Astrocyte of the spinal cord (primary cell): Measurements from ENCODE around the gene SMURF1.

ENCODE experiments used
- DNase-seq: peaks from one replicate; pipeline ENCODE4 v3.0.0; 2011; ENCODE audit warnings: low read depth, low spot score
- H3K4me3 ChIP-seq: 2 replicates; pipeline ENCODE4 v1.5.1; 2011; ENCODE audit warnings: low read depth, mild to moderate bottlenecking, low read length, moderate library complexity
- CTCF ChIP-seq: IDR thresholded peaks from 2 replicates; pipeline ENCODE4 v1.5.1; 2012; ENCODE audit warnings: low read depth, mild to moderate bottlenecking, low read length, inconsistent platforms
- in situ Hi-C: cut with HindIII; loops from 2 replicates; pipeline ENCODE4 v1.10.0; 2017; ENCODE audit warnings: low sequenced_read_pairs

Gene SMURF1

DNA sequence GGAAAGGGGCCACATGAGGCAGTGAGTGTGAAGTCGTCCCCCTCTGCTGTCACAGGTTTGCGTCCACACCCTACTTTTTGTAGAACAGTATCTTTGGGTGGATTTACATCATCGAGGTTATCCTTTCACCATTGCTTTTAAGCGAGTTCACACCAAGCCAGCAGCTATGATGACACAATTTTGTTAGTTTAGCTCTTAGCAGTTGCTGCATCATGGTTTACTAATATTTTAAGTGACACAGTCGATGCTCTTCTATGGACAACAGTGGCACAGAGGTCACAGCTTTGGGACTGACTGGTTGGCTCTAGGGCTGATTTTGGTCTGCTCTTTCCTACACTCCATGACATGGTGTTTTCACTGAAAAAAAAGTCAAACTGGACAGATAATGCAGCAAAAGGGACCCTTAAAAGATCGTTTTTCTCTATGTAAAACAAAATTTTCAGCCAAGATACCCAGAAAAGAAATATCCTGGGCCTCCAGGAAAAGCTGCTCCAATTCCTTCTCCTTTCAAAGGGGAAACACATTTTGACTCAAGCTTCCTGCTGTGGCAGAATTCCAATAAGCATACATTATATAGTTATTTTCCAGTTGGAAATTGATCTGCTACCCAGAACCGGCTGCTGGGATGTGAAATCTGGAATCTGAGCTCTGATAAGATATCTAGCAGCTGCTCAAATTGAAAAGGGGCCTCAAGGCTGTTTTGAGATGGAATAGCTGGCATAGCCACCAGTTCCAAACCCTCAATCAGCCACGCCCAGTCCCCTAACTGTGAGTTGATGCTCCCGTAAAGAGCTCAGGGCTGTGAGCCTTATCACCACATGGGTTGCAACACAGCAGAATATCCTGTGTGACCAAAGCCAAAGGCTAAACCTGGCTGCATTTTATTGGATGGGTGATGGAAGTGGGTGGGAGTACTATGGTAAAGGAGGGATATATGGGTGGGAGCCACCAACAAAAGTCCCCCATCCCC, 114.2 kb downstream of the SMURF1 start:
- TF ChIP-seq CTCF, result no peak
- H3K4me3 ChIP-seq, result no peak overlapping the region
- no peak for DNase-seq
- in situ Hi-C loops, result no loop called here

GRCh38 chr7:99028261-99028973, 115.5 kb downstream of the SMURF1 start:
- no peak for TF ChIP-seq CTCF
- no peak for DNase-seq
- no peak overlapping the region for H3K4me3 ChIP-seq
- in situ Hi-C loops, result no loop called here

- no peak for DNase-seq
- no peak for TF ChIP-seq CTCF
- in situ Hi-C loops, result no loop called here
- H3K4me3 ChIP-seq, result no peak overlapping the region
These were observed 116.1 kb downstream of the SMURF1 start for GRCh38 chr7:99027841-99028240.

- in situ Hi-C loops, result no loop called here
- no peak overlapping the region for H3K4me3 ChIP-seq
- DNase-seq, result peak; percentile 70
- no peak for TF ChIP-seq CTCF
These were observed 116.7 kb downstream of the SMURF1 start for GRCh38 chr7:99027241-99027640.

- DNase-seq, result peak; percentile 12
- no peak overlapping the region for H3K4me3 ChIP-seq
- TF ChIP-seq CTCF, result no peak
- in situ Hi-C loops, result no loop called here
These were observed 119.8 kb downstream of the SMURF1 start for GRCh38 chr7:99024066-99024465.

DNA sequence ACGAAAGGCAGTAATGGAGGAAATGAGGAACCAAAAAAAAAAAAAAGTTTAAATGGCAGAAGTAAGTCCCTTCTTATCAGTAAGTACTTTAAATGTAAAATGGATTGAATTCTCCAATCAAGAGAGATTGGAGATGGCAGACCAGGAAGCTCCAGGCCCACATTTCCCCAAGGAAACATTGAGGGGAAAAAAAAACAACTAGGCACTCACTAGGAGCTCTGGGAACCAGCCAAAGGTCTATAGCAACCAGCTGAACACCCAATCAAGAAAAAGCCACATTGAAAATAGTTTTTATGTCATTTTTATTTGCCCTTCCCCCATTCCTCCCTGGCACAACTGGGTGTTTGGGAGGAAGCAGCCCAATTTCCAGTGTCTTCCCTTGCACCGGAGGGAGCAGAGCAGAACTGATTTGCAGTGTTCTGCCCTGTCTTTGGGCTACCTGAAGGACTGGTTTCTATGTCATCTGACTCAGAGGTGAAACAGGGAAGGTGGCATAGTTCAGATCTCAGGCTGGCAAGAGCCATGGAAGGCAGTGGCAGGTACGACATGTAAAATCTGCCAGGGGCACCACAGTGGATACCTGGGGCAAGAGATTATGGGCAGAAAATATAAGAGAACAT, 121.9 kb downstream of the SMURF1 start:
- in situ Hi-C loops, result no loop called here
- no peak for TF ChIP-seq CTCF
- DNase-seq, result no peak
- H3K4me3 ChIP-seq, result no peak overlapping the region
